Esophagus mucosa (tissue), 1 donor: ENCODE measurements around the gene ANKRD11. TPM values are rescaled to one million over a fixed set of nuclear protein-coding genes. Genes with fewer than 3 reads are reported as not detected.
"Not testable (repeated sequence)": the region's sequence is repeated elsewhere in the genome, so short reads cannot be mapped to it uniquely, and the experiment has no call there.

Source experiments
- ATAC-seq: fragments of 200-7000 bp; cut with Tn5 transposase; one replicate; pipeline ENCODE4 v1.9.1; 2020
- total RNA-seq: library from RNA; stranded (reverse); gene quantifications from one replicate; pipeline ENCODE4 v1.2.4, GENCODE V29; 2023
- donor health status: DM: yes; HTN: yes; CAD: no.

Gene ANKRD11
- total RNA-seq, 1 donor from 2014 or later, result 81.1 TPM

- ATAC-seq, result no peak
Observed at GRCh38 chr16:89402962-89403361, 87.4 kb downstream of the ANKRD11 start.

- ATAC-seq, result no peak
Observed at GRCh38 chr16:89401641-89402445, 88.5 kb downstream of the ANKRD11 start.

- ATAC-seq, result no peak
Observed at GRCh38 chr16:89401205-89401604, 89.2 kb downstream of the ANKRD11 start.

DNA sequence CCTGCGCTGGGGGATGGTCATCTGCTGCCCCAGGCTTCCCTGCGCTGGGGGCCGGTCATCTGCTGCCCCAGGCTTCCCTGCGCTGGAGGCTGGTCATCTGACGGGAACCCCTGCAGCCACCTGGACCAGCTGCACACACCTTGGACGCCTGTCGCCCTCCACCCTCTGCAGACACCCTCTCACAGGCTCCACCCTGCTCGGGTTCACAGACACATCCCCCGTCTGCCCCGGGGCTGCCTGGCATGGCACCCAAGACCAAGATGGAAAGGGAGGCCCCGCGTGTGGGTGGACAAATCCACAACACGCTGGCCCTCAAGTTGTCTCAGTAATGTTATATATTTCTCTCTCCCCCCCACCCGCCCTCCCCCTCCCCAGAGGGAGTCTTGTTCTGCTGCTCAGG, 89.6 kb downstream of the ANKRD11 start:
- ATAC-seq, result no peak

GRCh38 chr16:89398924-89399323, 91.4 kb downstream of the ANKRD11 start:
- ATAC-seq, result no peak

DNA sequence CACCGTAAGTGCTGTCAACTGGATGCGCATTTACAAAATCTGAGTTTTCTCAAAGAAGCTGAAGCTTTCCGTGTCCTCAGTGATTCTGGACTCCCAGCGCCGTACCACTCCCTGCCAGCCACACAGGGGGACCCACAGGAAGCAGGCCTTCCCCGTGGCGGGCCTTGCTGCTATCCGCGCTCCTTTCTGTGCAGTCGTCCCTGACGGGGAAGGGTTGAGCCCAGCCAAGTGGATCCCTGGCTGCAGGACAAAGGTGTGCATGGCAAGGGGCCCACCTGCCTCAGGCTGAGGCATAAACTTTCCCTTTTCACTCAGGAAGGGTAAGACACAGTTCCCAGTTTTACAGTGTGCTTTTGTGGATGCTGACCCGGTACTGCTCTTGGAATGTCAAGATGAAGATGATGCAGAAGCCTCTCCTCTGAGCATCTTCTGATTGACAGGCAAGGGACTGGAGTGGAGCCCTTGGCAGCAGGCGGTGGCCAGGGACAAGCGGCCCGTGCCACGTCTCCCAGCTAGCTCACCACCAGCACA, 93.0 kb downstream of the ANKRD11 start:
- no peak for ATAC-seq

DNA sequence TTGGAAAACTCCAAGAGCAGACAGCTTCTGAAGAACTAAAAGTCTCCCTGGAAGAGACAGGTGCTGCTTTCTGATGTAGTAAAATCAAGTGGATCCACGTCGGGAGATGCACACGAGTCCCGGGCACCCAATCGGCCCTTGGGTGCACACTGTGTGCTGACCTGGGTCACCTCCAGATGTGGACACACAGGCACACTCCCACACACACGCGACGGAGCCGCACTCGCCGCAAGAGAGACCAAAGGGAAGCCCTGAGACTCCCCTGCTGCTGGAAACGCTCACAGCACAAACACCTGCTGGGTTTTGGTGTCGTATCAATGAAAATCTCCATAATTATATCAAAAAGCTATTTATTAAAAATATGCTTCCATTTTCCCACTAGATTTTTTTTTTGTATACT, 94.2 kb downstream of the ANKRD11 start:
- ATAC-seq, result no peak

DNA sequence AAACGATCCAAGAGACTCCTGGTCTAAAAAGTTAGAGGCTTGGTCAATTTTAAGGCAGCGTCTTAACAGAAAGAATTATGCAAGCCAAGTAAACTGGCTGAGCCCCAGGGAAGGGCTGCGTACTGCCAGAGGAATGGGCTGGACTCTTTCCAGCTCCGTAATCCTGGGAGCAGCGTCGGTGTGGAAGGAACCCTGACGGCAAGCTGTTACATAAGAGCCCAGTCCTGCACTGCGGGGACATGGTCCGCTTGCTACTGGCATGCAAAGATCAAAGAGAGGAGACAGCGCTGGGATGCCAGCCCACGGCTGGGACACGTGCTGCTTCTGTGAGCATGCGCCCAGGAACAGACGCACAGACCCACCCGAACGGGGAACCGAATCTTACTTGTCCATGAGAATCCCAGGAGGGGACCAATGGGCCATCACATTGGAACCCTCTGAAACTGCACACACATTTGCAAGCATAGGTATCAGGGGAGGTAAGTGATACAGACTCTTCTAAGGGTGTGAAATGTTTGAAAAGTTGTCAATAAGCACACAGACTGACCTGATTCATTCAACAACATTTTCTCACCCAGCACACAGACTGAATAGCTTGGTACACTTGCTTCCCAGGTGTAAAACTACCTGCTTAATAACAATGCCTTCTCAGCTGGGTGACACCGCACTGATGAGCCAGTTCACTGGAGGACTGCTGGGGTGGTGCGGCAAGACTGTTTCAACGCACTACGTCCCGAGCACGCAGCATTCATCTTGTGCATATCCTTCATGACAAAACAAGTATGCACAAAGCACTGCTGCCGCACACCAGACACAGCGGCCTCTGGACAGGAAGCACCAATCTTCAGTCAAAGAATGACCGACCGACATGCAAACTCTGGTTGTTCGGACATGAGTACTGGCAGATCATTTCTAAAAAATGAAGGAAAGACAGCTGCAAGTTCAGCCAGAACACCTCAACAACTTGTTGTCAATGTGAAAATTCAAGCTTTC, 94.9 kb downstream of the ANKRD11 start:
- peak; percentile 91 for ATAC-seq

GRCh38 chr16:89393738-89394406, 96.5 kb downstream of the ANKRD11 start:
- ATAC-seq, result peak; percentile 4

DNA sequence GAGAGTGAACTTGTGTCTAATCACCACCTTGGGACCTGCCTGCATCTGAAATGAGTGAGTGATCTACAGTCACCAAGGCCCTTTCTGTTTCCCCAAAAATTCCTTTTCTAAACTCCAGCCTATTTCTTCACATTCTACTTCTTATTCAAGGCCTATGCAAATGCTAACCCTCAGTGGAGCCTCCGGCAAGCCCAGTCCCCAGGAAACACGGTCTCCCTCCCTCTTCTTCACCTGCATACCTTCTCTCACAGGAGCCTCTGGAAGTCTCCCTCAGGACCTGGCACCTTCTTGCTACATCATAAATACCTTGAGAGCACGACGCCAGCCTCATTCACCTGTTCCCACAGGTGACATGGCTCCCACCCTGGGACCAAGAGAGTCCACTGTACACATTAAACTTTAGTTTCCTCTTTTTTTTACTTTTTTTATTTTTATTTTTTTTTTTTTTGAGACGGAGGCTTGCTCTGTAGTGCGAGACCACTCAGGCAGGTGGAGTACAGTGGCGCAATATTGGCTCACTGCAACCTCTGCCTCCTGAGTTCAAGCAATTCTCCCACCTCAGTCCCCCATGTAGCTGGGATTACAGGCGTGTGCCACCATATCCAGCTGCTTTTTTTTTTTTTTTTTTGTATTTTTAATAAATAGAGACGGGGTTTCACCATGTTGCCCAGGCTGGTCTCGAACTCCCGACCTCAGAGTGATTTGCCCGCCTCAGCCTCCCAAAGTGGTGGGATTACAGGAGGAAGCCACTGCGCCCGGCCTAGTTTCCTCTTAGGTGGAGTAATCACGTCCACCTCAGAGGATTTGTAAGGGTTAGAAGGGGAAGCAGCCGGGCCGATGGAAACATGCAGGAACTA, 97.3 kb downstream of the ANKRD11 start:
- ATAC-seq, result no peak

- ATAC-seq, result not testable (repeated sequence)
Observed at GRCh38 chr16:89390224-89390583, 100.2 kb downstream of the ANKRD11 start.

GRCh38 chr16:89389504-89390223, 100.7 kb downstream of the ANKRD11 start:
- not testable (repeated sequence) for ATAC-seq

- ATAC-seq, result no peak
Observed at GRCh38 chr16:89388536-89388935, 101.8 kb downstream of the ANKRD11 start.

DNA sequence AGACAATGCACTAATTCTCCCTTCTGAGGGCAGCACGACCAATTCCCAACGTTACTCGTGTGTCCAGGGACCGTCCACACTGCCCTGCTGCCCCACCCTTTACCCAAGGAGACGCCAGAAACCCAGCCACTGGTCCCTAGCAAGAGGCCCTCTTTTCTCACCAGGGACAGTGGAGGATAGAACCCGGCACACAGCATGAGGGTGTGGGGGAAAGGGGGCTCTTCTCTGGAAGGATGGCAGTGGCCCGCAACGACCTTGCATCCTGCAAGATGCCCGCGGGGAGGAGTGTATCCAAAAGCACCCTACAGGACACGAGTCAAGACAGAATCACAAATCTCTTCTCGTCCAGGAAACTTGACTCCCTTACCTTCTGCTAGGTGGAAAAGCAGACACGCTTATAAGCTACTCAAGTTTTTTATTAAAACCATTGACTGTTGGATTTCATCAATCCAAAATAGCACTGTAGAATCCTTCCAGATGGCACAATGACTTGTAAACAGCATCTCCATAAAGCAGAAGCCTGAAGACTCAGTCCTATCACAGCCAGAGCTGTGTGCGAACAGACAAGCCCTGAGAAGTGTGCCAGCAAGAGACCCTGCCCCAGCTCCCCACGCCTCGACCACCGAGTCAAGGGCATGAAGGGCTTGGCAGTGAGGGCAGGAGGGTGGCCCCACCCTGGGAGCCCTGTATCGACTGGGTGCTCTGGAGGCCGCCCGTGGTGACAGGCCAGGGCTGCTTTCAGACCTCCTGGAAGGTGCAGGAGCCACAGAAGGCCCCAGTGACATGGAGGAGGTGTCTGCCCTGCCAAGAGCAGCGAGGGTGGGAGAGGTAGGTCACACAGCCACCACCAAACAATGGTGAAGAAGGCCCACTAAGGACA, 103.8 kb downstream of the ANKRD11 start:
- ATAC-seq, result no peak

DNA sequence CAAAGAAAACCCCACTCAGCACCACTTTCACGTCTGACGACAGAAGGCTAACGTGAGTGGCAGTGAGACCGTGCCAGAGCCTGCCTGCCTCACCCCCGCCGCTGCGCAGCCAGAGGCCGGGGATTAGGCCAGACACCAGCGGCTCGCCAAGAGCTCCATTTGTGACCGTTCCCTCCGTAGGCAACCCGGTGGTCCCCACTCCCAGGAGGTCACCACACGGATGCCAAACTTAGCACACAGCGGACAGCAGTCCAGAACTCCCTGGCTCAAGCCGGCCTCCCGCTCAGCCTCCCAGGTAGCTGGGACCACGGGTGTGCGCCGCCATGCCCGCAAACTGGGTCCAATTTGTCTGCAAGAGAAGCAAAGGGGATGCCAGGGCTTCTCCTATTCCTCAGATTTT, 104.6 kb downstream of the ANKRD11 start:
- no peak for ATAC-seq

DNA sequence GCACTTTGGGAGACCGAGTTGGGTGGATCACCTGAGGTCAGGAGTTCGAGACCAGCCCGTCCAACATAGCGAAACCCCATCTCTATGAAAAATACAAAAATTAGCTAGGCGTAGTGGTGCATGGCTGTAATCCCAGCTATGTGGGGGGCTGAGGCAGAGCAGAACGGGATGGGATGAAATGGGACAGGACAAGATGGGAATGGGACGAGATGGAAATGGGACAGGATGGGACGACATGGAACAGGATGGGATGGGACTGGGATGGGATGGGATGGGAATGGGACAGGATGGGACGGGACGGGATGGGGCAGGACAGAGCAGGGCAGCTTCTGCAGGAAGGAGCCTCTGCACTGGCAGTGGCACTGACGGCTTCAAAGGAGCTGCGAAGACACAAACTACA, 106.1 kb downstream of the ANKRD11 start:
- no peak for ATAC-seq

DNA sequence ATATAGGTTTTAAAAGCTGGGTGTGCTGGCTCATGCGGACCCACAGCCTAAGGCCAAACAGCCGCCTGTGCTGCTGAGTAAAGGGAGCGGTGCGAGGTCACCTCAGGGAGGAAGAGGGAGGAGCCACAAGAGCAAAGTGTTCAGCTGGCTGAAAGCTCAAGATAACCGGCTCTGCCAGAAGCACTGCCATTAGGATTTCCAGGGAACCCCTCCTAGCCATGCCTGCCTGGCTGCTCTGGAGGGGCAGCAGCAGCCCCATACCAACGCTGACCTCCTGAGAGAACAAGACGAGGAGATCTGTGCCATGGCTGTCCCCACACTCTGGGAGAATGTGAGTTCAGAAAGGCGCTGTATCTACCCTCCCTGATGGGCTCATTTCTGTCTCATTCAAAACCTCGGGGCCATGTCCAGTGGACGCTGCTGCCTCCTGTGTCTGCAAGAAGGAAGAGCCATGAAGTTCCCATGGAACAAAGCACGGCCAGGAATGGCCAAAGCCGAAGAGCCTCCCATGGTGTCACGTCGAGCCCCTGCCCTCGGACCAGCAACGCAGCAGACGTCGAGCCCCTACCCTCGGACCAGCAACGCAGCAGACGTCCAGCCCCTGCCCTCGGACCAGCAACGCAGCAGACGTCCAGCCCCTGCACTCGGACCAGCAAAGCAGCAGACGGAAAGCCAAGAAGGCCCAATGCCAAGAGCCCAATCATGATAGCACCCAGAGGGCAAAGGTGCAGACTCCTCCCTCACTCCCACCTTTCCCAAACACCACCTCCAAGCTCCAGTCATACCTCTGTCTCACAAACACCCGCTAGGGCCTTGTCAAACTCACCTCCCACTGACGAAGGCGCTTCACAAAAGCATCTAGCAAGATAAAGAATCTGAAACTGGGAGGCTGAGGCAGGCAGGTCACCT, 107.0 kb downstream of the ANKRD11 start:
- peak; percentile 90 for ATAC-seq

DNA sequence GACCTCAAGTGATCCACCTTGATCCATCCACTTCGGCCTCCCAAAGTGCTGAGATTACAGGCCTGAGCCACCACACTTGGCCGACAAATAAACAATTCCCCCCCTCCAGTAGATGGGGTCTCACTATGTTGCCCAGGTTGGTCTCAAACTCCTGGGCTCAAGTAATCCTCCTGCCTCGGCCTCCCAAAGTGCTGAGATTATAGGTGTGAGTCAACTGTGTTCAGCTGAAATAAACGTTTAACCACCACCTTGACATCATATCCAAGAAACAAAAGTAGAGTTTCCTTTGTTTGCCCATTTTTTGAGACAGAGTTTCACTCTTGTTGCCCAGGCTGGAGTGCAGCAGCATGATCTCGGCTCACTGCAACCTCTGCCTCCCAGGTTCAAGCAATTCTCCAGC, 107.8 kb downstream of the ANKRD11 start:
- ATAC-seq, result not testable (repeated sequence)

GRCh38 chr16:89381788-89382187, 108.6 kb downstream of the ANKRD11 start:
- ATAC-seq, result no peak
